Astrocyte (in vitro differentiated cells and primary cell): ENCODE results near the gene ARHGAP4. TPM values are rescaled to one million over a fixed set of nuclear protein-coding genes. Genes with fewer than 3 reads are reported as not detected.

ENCODE experiments used
- DNase-seq: peaks from one replicate; pipeline ENCODE4 v3.0.0-alpha.2; 2010; ENCODE audit warnings: low read depth
- FAIRE-seq: peaks from 2 replicates; lab custom pipeline; 2011; peaks lifted over from hg19 to GRCh38; lab: Jason Lieb, UNC
- H2AFZ ChIP-seq: 2 replicates; pipeline ENCODE4 v1.6.0; 2012; ENCODE audit warnings: low read depth, low read length, inconsistent platforms
- H3K27ac ChIP-seq: 2 replicates; pipeline ENCODE4 v1.5.1; 2011; ENCODE audit warnings: low read depth, low read length, inconsistent platforms
- H3K27me3 ChIP-seq: 2 replicates; pipeline ENCODE4 v1.6.0; 2011; ENCODE audit warnings: low read length, inconsistent platforms; ENCODE audit not compliant: insufficient read depth
- H3K36me3 ChIP-seq: 2 replicates; pipeline ENCODE4 v1.5.1; 2011; ENCODE audit warnings: low read length, inconsistent platforms; ENCODE audit not compliant: insufficient read depth
- H3K4me1 ChIP-seq: 2 replicates; pipeline ENCODE4 v1.5.1; 2011; ENCODE audit warnings: low read length, inconsistent platforms; ENCODE audit not compliant: insufficient read depth
- H3K4me2 ChIP-seq: 2 replicates; pipeline ENCODE4 v1.6.0; 2012; ENCODE audit warnings: low read length, inconsistent platforms
- H3K4me3 ChIP-seq: 2 replicates; pipeline ENCODE4 v1.5.1; 2011; ENCODE audit warnings: low read depth, mild to moderate bottlenecking, low read length, inconsistent platforms; ENCODE audit not compliant: insufficient read depth
- H3K79me2 ChIP-seq: 2 replicates; pipeline ENCODE4 v1.6.0; 2012; ENCODE audit warnings: mild to moderate bottlenecking, low read length, inconsistent platforms; ENCODE audit not compliant: insufficient read depth
- H3K9ac ChIP-seq: 2 replicates; pipeline ENCODE4 v1.6.0; 2012; ENCODE audit warnings: mild to moderate bottlenecking, low read length, inconsistent platforms
- H3K9me3 ChIP-seq: 2 replicates; pipeline ENCODE4 v1.5.1; 2012; ENCODE audit warnings: low read depth, mild to moderate bottlenecking, low read length, inconsistent platforms; ENCODE audit not compliant: insufficient read depth
- H4K20me1 ChIP-seq: 2 replicates; pipeline ENCODE4 v1.6.0; 2012; ENCODE audit warnings: low read length, inconsistent platforms; ENCODE audit not compliant: insufficient read depth
- H3K27ac Mint-ChIP-seq: one replicate; pipeline ENCODE4 v1.8.0; 2021; ENCODE audit warnings: mild to moderate bottlenecking, mixed read lengths; ENCODE audit not compliant: unreplicated experiment
- H3K27me3 Mint-ChIP-seq: one replicate; pipeline ENCODE4 v1.8.0; 2021; ENCODE audit warnings: low read depth, mixed read lengths; ENCODE audit not compliant: unreplicated experiment
- H3K36me3 Mint-ChIP-seq: one replicate; pipeline ENCODE4 v1.8.0; 2021; ENCODE audit warnings: low read depth, mixed read lengths; ENCODE audit not compliant: unreplicated experiment
- H3K4me1 Mint-ChIP-seq: one replicate; pipeline ENCODE4 v1.8.0; 2021; ENCODE audit warnings: low read depth, mixed read lengths; ENCODE audit not compliant: unreplicated experiment
- H3K4me3 Mint-ChIP-seq: one replicate; pipeline ENCODE4 v1.8.0; 2021; ENCODE audit warnings: mild to moderate bottlenecking, moderate library complexity, mixed read lengths; ENCODE audit not compliant: unreplicated experiment
- H3K9me3 Mint-ChIP-seq: one replicate; pipeline ENCODE4 v1.8.0; 2021; ENCODE audit warnings: mild to moderate bottlenecking, mixed read lengths; ENCODE audit not compliant: unreplicated experiment
- EZH2 ChIP-seq: IDR thresholded peaks from 2 replicates; pipeline ENCODE4 v1.6.1; 2012; ENCODE audit warnings: mild to moderate bottlenecking, low read length, inconsistent platforms; ENCODE audit not compliant: insufficient read depth
- total RNA-seq: library from RNA; stranded (reverse); gene quantifications from 2 replicates; pipeline ENCODE4 v1.2.1, GENCODE V29; 2021
- TF ChIP-seq, protein P1 (sequence below): IDR thresholded peaks from 2 replicates; pipeline ENCODE4 v1.5.1; 2011; ENCODE audit warnings: low read depth, mild to moderate bottlenecking, inconsistent platforms, low read length, moderate library complexity; ENCODE audit not compliant: insufficient read depth

ARHGAP4 gene
- total RNA-seq, 1 donor from 2014 or later = 3.9 TPM

DNA sequence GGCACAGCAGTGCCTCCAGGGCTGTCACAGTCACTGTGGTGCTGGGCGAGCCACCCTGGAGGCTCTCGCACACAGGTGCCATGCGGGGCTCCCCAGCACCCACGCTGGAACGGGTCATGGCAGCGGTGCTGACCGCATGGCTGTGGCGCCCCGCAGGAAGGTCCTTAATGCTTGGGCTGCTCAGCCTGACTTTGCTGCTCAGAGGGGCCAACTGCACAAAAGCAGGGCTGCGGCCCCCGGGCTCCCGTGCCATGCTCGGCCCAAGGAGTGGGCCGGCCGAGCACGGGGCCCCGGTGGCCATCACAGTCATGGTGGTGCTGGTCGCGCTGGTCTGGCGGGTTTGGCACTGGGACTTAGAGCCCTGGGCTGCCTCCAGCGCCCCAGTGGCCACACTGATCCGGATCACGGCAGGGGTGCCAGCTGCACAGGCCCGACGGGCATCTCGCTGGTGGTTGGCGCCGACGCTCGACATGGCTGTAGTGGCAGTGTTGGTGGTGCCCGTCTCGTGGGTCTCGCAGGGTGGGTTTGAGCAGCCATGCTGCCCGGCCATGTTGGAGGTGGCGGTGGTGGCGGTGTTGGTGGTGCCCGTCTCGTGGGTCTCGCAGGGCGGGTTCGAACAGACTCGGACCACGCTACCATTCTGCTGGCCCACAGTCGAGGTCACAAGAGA, 28.6 kb upstream of the ARHGAP4 start:
- Histone ChIP-seq H3K9ac (no peak overlapping the region), H3K4me1 (peaks cover 4% of the 10 kb centered on the region), H3K4me2 (no peak overlapping the region), H3K27me3 (no peaks in the 10 kb centered on the region), H3K9me3 (no peaks in the 10 kb centered on the region), H2AFZ (no peak overlapping the region), H3K36me3 (peaks cover 6% of the 10 kb centered on the region), H3K4me3 (no peak overlapping the region), H4K20me1 (no peaks in the 10 kb centered on the region), H3K79me2 (peaks cover 7% of the 10 kb centered on the region), H3K27ac (no peak overlapping the region)
- Mint-ChIP-seq H3K4me3 (no peak overlapping the region), H3K27me3 (no peaks in the 10 kb centered on the region), H3K4me1 (peaks cover 2% of the 10 kb centered on the region), H3K36me3 (peaks cover 5% of the 10 kb centered on the region), H3K9me3 (no peaks in the 10 kb centered on the region), H3K27ac (no peak overlapping the region)
- TF ChIP-seq, protein P1, sequence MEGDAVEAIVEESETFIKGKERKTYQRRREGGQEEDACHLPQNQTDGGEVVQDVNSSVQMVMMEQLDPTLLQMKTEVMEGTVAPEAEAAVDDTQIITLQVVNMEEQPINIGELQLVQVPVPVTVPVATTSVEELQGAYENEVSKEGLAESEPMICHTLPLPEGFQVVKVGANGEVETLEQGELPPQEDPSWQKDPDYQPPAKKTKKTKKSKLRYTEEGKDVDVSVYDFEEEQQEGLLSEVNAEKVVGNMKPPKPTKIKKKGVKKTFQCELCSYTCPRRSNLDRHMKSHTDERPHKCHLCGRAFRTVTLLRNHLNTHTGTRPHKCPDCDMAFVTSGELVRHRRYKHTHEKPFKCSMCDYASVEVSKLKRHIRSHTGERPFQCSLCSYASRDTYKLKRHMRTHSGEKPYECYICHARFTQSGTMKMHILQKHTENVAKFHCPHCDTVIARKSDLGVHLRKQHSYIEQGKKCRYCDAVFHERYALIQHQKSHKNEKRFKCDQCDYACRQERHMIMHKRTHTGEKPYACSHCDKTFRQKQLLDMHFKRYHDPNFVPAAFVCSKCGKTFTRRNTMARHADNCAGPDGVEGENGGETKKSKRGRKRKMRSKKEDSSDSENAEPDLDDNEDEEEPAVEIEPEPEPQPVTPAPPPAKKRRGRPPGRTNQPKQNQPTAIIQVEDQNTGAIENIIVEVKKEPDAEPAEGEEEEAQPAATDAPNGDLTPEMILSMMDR = no peak
- no peak for TF ChIP-seq EZH2
- DNase-seq (no peak), FAIRE-seq (no peak)

DNA sequence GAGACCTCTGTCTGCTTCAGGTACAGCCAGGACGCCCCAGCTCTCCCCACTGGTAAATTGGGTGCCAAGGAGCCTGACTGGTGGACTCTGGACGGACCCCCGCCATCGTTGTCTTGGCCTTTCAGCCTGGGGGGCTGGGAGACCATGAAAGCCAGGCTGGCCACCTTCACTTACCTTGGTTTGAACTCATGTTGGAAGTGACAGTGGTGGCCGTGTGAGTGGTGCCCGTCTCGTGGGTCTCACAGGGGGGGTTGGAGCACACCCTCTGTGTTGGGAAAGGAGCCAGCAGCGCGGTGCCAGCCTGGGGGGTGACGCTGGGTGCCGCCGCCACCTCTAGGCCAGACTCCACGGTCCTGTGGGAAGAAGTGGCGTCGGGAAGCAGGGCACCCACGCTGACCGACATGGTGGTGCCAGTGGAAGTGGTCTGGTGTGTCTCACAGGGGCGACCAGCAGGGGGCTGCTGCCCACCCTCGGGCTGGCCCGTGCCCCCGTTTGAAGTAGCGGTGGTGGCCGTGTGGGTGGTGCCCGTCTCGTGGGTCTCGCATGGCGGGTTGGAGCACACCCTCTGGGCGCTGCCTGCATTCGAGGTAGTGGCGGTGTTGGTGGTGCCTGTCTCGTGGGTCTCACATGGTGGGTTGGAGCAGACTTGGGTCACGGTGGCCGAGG, 28.0 kb upstream of the ARHGAP4 start:
- H3K4me1 Mint-ChIP-seq = peaks cover 2% of the 10 kb centered on the region
- no peak for TF ChIP-seq EZH2
- TF ChIP-seq, protein P1 = no peak
- H3K4me2 ChIP-seq = no peak overlapping the region
- peaks cover 5% of the 10 kb centered on the region for H3K36me3 Mint-ChIP-seq
- H4K20me1 ChIP-seq = no peaks in the 10 kb centered on the region
- H3K79me2 ChIP-seq = peaks cover 7% of the 10 kb centered on the region
- no peaks in the 10 kb centered on the region for H3K9me3 ChIP-seq
- H3K9me3 Mint-ChIP-seq = no peaks in the 10 kb centered on the region
- peaks cover 6% of the 10 kb centered on the region for H3K36me3 ChIP-seq
- no peaks in the 10 kb centered on the region for H3K27me3 ChIP-seq
- H2AFZ ChIP-seq = no peak overlapping the region
- H3K4me3 ChIP-seq = no peak overlapping the region
- H3K4me1 ChIP-seq = peaks cover 4% of the 10 kb centered on the region
- H3K9ac ChIP-seq = no peak overlapping the region
- no peak overlapping the region for H3K27ac ChIP-seq
- no peak overlapping the region for H3K27ac Mint-ChIP-seq
- H3K27me3 Mint-ChIP-seq = no peaks in the 10 kb centered on the region
- FAIRE-seq (no peak), DNase-seq (no peak)
- no peak overlapping the region for H3K4me3 Mint-ChIP-seq
